Loucy (cell line): ENCODE results near the gene DNAJB6.

Experiments used
- H2AFZ ChIP-seq: fragments of 200-600 bp; sonication (generic); 2 replicates; pipeline ENCODE4 v1.6.0; 2016; ENCODE audit warnings: antibody characterized with exemption, mild to moderate bottlenecking, low read length, moderate library complexity
- H3F3A ChIP-seq: fragments of 200-600 bp; 2 replicates; pipeline ENCODE4 v1.6.0; 2016; ENCODE audit warnings: antibody characterized with exemption, low read depth, mild to moderate bottlenecking
- H3K27me3 ChIP-seq: fragments of 200-600 bp; sonication (generic); 2 replicates; pipeline ENCODE4 v1.6.1; 2014; ENCODE audit warnings: low read length, mild to moderate bottlenecking; ENCODE audit not compliant: insufficient read depth, poor library complexity, severe bottlenecking
- H3K36me3 ChIP-seq: fragments of 200-600 bp; sonication (generic); 2 replicates; pipeline ENCODE4 v1.6.1; 2016; ENCODE audit warnings: low read length; ENCODE audit not compliant: insufficient read depth
- H3K4me1 ChIP-seq: fragments of 200-600 bp; sonication (generic); 2 replicates; pipeline ENCODE4 v1.5.1; 2014; ENCODE audit warnings: low read length, mild to moderate bottlenecking; ENCODE audit not compliant: insufficient read depth, poor library complexity, severe bottlenecking
- H3K4me2 ChIP-seq: fragments of 200-600 bp; sonication (generic); 2 replicates; pipeline ENCODE4 v1.6.0; 2014; ENCODE audit warnings: antibody characterized with exemption, low read length, low read depth, mild to moderate bottlenecking; ENCODE audit not compliant: poor library complexity, severe bottlenecking
- H3K4me3 ChIP-seq: fragments of 200-600 bp; sonication (generic); 2 replicates; pipeline ENCODE4 v1.5.1; 2014; ENCODE audit warnings: low read length, mild to moderate bottlenecking, mixed read lengths; ENCODE audit not compliant: poor library complexity, severe bottlenecking
- H3K79me2 ChIP-seq: fragments of 200-600 bp; sonication (generic); 2 replicates; pipeline ENCODE4 v1.6.1; 2014; ENCODE audit warnings: low read length; ENCODE audit not compliant: insufficient read depth
- H3K9ac ChIP-seq: fragments of 200-600 bp; sonication (generic); 2 replicates; pipeline ENCODE4 v1.6.0; 2014; ENCODE audit warnings: mild to moderate bottlenecking, low read depth, low read length, moderate library complexity; ENCODE audit not compliant: poor library complexity, severe bottlenecking
- H3K9me2 ChIP-seq: fragments of 200-600 bp; sonication (generic); replicated peaks from 2 replicates; pipeline ENCODE4 v1.6.1; 2016; ENCODE audit warnings: low read depth, low read length, mixed read lengths
- H3K9me3 ChIP-seq: fragments of 200-600 bp; sonication (generic); 2 replicates; pipeline ENCODE4 v1.6.1; 2014; ENCODE audit warnings: mild to moderate bottlenecking, antibody characterized with exemption, low read length, low read depth; ENCODE audit not compliant: insufficient read depth
- H4K20me1 ChIP-seq: fragments of 200-600 bp; sonication (generic); 2 replicates; pipeline ENCODE4 v1.6.0; 2014; ENCODE audit warnings: antibody characterized with exemption, low read length, mild to moderate bottlenecking; ENCODE audit not compliant: insufficient read depth, poor library complexity, severe bottlenecking
- CTCF ChIP-seq: fragments of 200-600 bp; sonication (generic); conservative IDR thresholded peaks from 2 replicates; pipeline ENCODE4 v1.5.1; 2014; ENCODE audit warnings: mild to moderate bottlenecking, antibody characterized with exemption, low read length
- EZH2phosphoT487 ChIP-seq: fragments of 200-600 bp; IDR thresholded peaks from 2 replicates; pipeline ENCODE4 v1.6.1; 2018; ENCODE audit warnings: antibody characterized with exemption, mild to moderate bottlenecking, moderate library complexity, borderline replicate concordance

The DNAJB6 gene

GRCh38 chr7:157423886-157424565 is 87.2 kb downstream of the DNAJB6 start:
- H3K9me3 ChIP-seq, result no peaks in the 10 kb centered on the region
- no peaks in the 10 kb centered on the region for H3K36me3 ChIP-seq
- H3K4me3 ChIP-seq, result no peak overlapping the region
- no peaks in the 10 kb centered on the region for H3K9me2 ChIP-seq
- no peaks in the 10 kb centered on the region for H3K27me3 ChIP-seq
- no peaks in the 10 kb centered on the region for H3K4me1 ChIP-seq
- no peak for TF ChIP-seq CTCF
- TF ChIP-seq EZH2phosphoT487, result no peak
- no peak overlapping the region for H3K4me2 ChIP-seq
- no peaks in the 10 kb centered on the region for H4K20me1 ChIP-seq
- H2AFZ ChIP-seq, result no peak overlapping the region
- H3F3A ChIP-seq, result no peaks in the 10 kb centered on the region
- no peak overlapping the region for H3K9ac ChIP-seq
- no peaks in the 10 kb centered on the region for H3K79me2 ChIP-seq

GRCh38 chr7:157425137-157425731 is 88.4 kb downstream of the DNAJB6 start:
- no peaks in the 10 kb centered on the region for H3K27me3 ChIP-seq

GRCh38 chr7:157425761-157426160 is 89.0 kb downstream of the DNAJB6 start:
- H3K79me2 ChIP-seq, result no peaks in the 10 kb centered on the region
- TF ChIP-seq CTCF (no peak), EZH2phosphoT487 (no peak)

More at GRCh38 chr7:157425137-157425731, 88.4 kb downstream of the DNAJB6 start:
- H3K9me3 ChIP-seq, result no peaks in the 10 kb centered on the region
- no peak overlapping the region for H3K4me2 ChIP-seq
- H3K79me2 ChIP-seq, result no peaks in the 10 kb centered on the region
- no peaks in the 10 kb centered on the region for H4K20me1 ChIP-seq
- no peaks in the 10 kb centered on the region for H3K9me2 ChIP-seq
- no peak overlapping the region for H2AFZ ChIP-seq
- no peak for TF ChIP-seq CTCF
- H3K36me3 ChIP-seq, result no peaks in the 10 kb centered on the region
- no peak overlapping the region for H3K4me3 ChIP-seq
- H3K4me1 ChIP-seq, result no peaks in the 10 kb centered on the region
- no peak overlapping the region for H3K9ac ChIP-seq
- H3F3A ChIP-seq, result no peaks in the 10 kb centered on the region

More at GRCh38 chr7:157425761-157426160, 89.0 kb downstream of the DNAJB6 start:
- Histone ChIP-seq H3K9me3 (no peaks in the 10 kb centered on the region), H3K9me2 (no peaks in the 10 kb centered on the region), H4K20me1 (no peaks in the 10 kb centered on the region), H3K27me3 (no peaks in the 10 kb centered on the region), H3K36me3 (no peaks in the 10 kb centered on the region), H3F3A (no peaks in the 10 kb centered on the region), H3K4me2 (no peak overlapping the region), H2AFZ (no peak overlapping the region), H3K9ac (no peak overlapping the region), H3K4me1 (no peaks in the 10 kb centered on the region), H3K4me3 (no peak overlapping the region)
